Esophagus muscularis mucosa (tissue), 4 donors: ENCODE data around the gene BAHCC1. TPM values are rescaled to one million over a fixed set of nuclear protein-coding genes. Genes with fewer than 3 reads are reported as not detected.

Source experiments
- DNase-seq: peaks from one replicate; pipeline ENCODE4 v3.0.0-alpha.2; 2017; ENCODE audit errors: extremely low spot score
- H3K27ac ChIP-seq, 4 donors: fragments of 200-600 bp; sonication (generic); replicated peaks in 1 of 4; 1 replicate in 3 of 4; 2 replicates in 1 of 4; pipeline ENCODE4 v1.5.1; 2016 to 2019; ENCODE audit warnings: mild to moderate bottlenecking in 1 of 4
- H3K27me3 ChIP-seq, 4 donors: fragments of 200-600 bp; sonication (generic); one replicate each; pipeline versions ENCODE4 v1.5.1 to v1.6.0; 2016 to 2019
- H3K36me3 ChIP-seq, 4 donors: fragments of 200-600 bp; sonication (generic); one replicate each; pipeline ENCODE4 v1.5.1; 2016 to 2019
- H3K4me1 ChIP-seq, 4 donors: fragments of 200-600 bp; sonication (generic); one replicate each; pipeline ENCODE4 v1.5.1; 2016 to 2019
- H3K4me3 ChIP-seq, 4 donors: fragments of 200-600 bp; sonication (generic); 1 replicate in 2 of 4; 2 replicates in 2 of 4; pipeline ENCODE4 v1.5.1; 2016 to 2019; ENCODE audit warnings: mild to moderate bottlenecking in 4 of 4, moderate library complexity in 1 of 4
- H3K9me3 ChIP-seq, 4 donors: fragments of 200-600 bp; sonication (generic); 1 replicate in 3 of 4; 2 replicates in 1 of 4; pipeline ENCODE4 v1.5.1; 2016 to 2019
- EP300 ChIP-seq: sonication (generic); formaldehyde crosslinking; IDR thresholded peaks from one replicate; pipeline ENCODE4 v1.6.1; 2017; ENCODE audit warnings: antibody characterized with exemption
- POLR2A ChIP-seq: fragments of 450-650 bp; IDR thresholded peaks from one replicate; pipeline ENCODE4 v1.6.1; 2017; ENCODE audit warnings: antibody characterized with exemption, moderate library complexity, mild to moderate bottlenecking, low read depth
- POLR2AphosphoS5 ChIP-seq, 2 donors: sonication (generic); formaldehyde crosslinking; IDR thresholded peaks; one replicate each; pipeline ENCODE4 v1.6.1; 2017; ENCODE audit warnings: antibody characterized with exemption in 2 of 2
- whole genome bisulfite sequencing: methylation state at CpG from one replicate; pipeline ENCODE4 v1.1.5; 2018; 5-methylcytosine and 5-hydroxymethylcytosine counted together
- intact Hi-C: fragments of 100-400 bp; cut with DNase I; formaldehyde crosslinking; loops from one replicate; pipeline ENCODE4 v1.15.1; 2023
- total RNA-seq, 4 donors: library from RNA; depleted of rRNA; stranded (reverse); fragments of >200 nt; gene quantifications; one replicate each; pipeline versions ENCODE4 v1.1.0 to v1.2.1, GENCODE V29; 2016
- TF ChIP-seq, protein P1 (sequence below), 3 experiments: fragments of 200-600 bp in 2 of 3; fragments of 450-650 bp in 1 of 3; sonication (generic) in 2 of 3; IDR thresholded peaks; one replicate each; pipeline ENCODE4 v1.5.1; 2017 to 2019; ENCODE audit warnings: antibody characterized with exemption in 3 of 3, mild to moderate bottlenecking in 2 of 3, moderate library complexity in 1 of 3

The BAHCC1 gene
- total RNA-seq, 4 donors from 2014 or later = 15.9 to 38.1 (median 21.1) TPM

DNA sequence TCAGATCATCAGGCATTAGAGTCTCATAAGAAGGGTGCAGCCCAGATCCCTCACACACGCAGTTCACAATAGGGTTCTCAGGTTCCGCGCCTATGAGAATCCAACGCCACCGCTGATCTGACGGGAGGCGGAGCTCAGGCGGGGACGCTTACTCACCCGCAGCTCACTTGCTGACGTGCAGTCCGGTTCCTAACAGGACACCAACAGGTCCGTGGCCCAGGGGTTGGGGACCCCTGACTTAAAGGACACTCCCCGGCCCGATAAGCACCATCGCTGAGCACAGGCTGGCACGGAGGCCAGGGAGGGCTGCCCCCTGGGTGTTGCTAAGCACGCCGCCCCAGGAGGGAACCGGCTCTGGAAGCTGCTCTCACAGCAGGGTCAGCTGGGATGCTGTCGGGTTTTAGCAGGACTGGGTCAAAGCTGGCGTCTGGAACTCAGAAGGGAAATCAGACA lies 30.1 kb upstream of the BAHCC1 start:
- Histone ChIP-seq H3K9me3 (no peaks in the 10 kb centered on the region), H3K27ac (peak overlapping the region; percentile 85 to 92 (median 87)), H3K36me3 (no peaks in the 10 kb centered on the region), H3K4me3 (peak overlapping the region; percentile 44 to 54 (median 46)), H3K4me1 (peaks cover 15 to 34% (median 29%) of the 10 kb centered on the region in 4 donors), H3K27me3 (peaks cover 0 to 7% (median 0%) of the 10 kb centered on the region in 4 donors)
- DNase-seq = no peak
- 69% methylated on average over 13 of the region's 22 CpGs for WGBS
- peak; percentile 16 for TF ChIP-seq POLR2A
- no peak for TF ChIP-seq EP300
- peak; percentile 81 to 88 for TF ChIP-seq POLR2AphosphoS5 (IDR thresholded peaks at IDR 0.05)
- intact Hi-C loops = no loop called here

- no peaks in the 10 kb centered on the region for H3K36me3 ChIP-seq
- peaks cover 0 to 7% (median 0%) of the 10 kb centered on the region in 4 donors for H3K27me3 ChIP-seq
- H3K9me3 ChIP-seq = no peaks in the 10 kb centered on the region
- WGBS = 29% methylated on average over 25 of the region's 30 CpGs
- DNase-seq = no peak
- H3K4me1 ChIP-seq = peaks cover 15 to 28% (median 25%) of the 10 kb centered on the region in 4 donors
- intact Hi-C loops = no loop called here
- H3K27ac ChIP-seq = peak overlapping the region; percentile 85 to 92 (median 87)
- no peak for TF ChIP-seq POLR2A
- peak; percentile 77 to 92 for TF ChIP-seq POLR2AphosphoS5 (IDR thresholded peaks at IDR 0.05)
- TF ChIP-seq, protein P1, sequence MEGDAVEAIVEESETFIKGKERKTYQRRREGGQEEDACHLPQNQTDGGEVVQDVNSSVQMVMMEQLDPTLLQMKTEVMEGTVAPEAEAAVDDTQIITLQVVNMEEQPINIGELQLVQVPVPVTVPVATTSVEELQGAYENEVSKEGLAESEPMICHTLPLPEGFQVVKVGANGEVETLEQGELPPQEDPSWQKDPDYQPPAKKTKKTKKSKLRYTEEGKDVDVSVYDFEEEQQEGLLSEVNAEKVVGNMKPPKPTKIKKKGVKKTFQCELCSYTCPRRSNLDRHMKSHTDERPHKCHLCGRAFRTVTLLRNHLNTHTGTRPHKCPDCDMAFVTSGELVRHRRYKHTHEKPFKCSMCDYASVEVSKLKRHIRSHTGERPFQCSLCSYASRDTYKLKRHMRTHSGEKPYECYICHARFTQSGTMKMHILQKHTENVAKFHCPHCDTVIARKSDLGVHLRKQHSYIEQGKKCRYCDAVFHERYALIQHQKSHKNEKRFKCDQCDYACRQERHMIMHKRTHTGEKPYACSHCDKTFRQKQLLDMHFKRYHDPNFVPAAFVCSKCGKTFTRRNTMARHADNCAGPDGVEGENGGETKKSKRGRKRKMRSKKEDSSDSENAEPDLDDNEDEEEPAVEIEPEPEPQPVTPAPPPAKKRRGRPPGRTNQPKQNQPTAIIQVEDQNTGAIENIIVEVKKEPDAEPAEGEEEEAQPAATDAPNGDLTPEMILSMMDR (IDR thresholded peaks at IDR 0.05) = no peak
- TF ChIP-seq EP300 = no peak
- peak overlapping the region; percentile 44 to 54 (median 46) for H3K4me3 ChIP-seq
Measured at GRCh38 chr17:81365601-81366585, 29.4 kb upstream of the BAHCC1 start.

DNA sequence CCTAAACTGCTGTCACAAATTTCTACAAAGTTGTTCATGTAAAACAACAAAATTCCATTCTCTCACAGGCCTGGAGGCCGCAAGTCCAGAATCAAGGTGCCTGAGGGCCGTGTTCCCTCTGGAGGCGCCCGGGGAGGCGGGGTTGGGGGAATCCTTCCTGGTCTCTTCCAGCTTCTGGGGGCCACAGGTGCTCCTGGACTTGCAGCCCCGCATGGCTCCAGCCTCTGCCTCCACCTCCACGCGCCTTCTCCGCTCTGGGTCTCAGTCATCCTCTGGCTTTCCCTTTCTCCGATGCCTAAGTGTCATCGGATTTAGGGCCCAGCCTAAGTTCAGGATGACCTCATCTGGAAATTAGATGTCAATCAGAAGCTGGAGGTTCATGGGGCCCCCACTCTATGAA lies 28.6 kb upstream of the BAHCC1 start:
- H3K4me1 ChIP-seq = peaks cover 15 to 28% (median 25%) of the 10 kb centered on the region in 4 donors
- intact Hi-C loops = no loop called here
- H3K4me3 ChIP-seq = no peak overlapping the region
- DNase-seq = no peak
- H3K9me3 ChIP-seq = no peaks in the 10 kb centered on the region
- TF ChIP-seq EP300 (no peak), POLR2AphosphoS5 (IDR thresholded peaks at IDR 0.05) (no peak), POLR2A (no peak)
- TF ChIP-seq, protein P1 (IDR thresholded peaks at IDR 0.05) = no peak
- peak overlapping the region in 2 of 4 donors; percentile 85 to 92 for H3K27ac ChIP-seq
- peaks cover 0 to 7% (median 0%) of the 10 kb centered on the region in 4 donors for H3K27me3 ChIP-seq
- WGBS = 97% methylated on average over 11 of the region's 11 CpGs
- no peaks in the 10 kb centered on the region for H3K36me3 ChIP-seq

DNA sequence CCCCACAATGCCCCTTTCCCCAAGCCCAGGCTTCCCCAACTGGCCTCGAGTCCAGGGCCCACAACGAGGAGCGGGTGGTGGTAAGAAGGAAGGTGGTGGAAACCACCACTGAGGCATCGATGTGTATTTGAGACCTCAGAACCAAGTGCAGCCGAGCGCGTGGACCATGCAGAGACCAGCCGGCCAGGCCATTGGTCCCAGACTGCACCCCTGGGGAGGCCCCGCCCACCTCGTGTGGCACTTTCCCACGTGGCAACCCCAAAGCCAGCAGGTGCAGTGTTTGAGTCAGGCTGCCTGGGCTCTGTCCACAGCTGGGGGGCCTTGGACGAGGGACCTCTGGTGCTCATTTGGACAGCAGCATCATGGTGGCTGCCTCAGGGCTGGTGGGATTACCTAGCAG lies 28.1 kb upstream of the BAHCC1 start:
- no peak overlapping the region for H3K4me3 ChIP-seq
- DNase-seq = no peak
- TF ChIP-seq EP300 (no peak), POLR2AphosphoS5 (IDR thresholded peaks at IDR 0.05) (no peak), POLR2A (no peak)
- TF ChIP-seq, protein P1 (IDR thresholded peaks at IDR 0.05) = no peak
- H3K4me1 ChIP-seq = peaks cover 19 to 33% (median 29%) of the 10 kb centered on the region in 4 donors
- 86% methylated on average over 11 of the region's 12 CpGs for WGBS
- no peak overlapping the region for H3K27ac ChIP-seq
- H3K27me3 ChIP-seq = peaks cover 0 to 7% (median 0%) of the 10 kb centered on the region in 4 donors
- intact Hi-C loops = no loop called here
- no peaks in the 10 kb centered on the region for H3K9me3 ChIP-seq
- H3K36me3 ChIP-seq = no peaks in the 10 kb centered on the region
